ENCODE results near the gene ATP2B3. TPM values are rescaled to one million over a fixed set of nuclear protein-coding genes. Genes with fewer than 3 reads are reported as not detected.

ATP2B3 gene
- total RNA-seq, 4 donors from 2014 or later: 0.13 to 0.37 (median 0.31) TPM; not detected in 1

DNA sequence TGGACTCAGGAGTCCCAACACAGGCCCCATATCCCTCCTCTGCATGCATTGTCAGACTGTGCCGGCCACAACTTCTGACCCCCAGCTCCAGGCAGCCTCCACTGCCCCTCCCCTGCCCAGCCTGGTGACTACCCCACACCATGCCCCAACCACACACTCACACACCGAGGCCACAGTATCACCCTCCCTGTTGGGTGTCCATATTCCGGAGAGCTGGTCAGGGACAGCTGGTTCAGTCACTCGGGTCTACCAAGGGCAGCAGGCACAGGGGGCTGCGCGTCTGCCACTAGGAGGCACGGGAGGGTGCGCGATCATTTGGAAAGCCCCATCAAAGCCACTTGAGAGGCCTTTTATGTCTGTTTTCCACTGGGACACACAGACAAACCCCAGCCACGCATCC is 55.2 kb downstream of the ATP2B3 start:
- WGBS, 2 donors (ENCODE audit: low coverage in 1 of 2): no CpG with 5 or more reads among the region's 10 CpGs
- no peaks in the 10 kb centered on the region for H3K4me1 ChIP-seq
- no peak for TF ChIP-seq POLR2A (IDR thresholded peaks at IDR 0.05)
- TF ChIP-seq POLR2AphosphoS5 (IDR thresholded peaks at IDR 0.05): no peak
- TF ChIP-seq EP300 (IDR thresholded peaks at IDR 0.05): no peak
- TF ChIP-seq, protein P1, sequence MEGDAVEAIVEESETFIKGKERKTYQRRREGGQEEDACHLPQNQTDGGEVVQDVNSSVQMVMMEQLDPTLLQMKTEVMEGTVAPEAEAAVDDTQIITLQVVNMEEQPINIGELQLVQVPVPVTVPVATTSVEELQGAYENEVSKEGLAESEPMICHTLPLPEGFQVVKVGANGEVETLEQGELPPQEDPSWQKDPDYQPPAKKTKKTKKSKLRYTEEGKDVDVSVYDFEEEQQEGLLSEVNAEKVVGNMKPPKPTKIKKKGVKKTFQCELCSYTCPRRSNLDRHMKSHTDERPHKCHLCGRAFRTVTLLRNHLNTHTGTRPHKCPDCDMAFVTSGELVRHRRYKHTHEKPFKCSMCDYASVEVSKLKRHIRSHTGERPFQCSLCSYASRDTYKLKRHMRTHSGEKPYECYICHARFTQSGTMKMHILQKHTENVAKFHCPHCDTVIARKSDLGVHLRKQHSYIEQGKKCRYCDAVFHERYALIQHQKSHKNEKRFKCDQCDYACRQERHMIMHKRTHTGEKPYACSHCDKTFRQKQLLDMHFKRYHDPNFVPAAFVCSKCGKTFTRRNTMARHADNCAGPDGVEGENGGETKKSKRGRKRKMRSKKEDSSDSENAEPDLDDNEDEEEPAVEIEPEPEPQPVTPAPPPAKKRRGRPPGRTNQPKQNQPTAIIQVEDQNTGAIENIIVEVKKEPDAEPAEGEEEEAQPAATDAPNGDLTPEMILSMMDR (IDR thresholded peaks at IDR 0.05): no peak
- ATAC-seq: no peak
- H3K36me3 ChIP-seq: no peaks in the 10 kb centered on the region
- H3K4me3 ChIP-seq: no peak overlapping the region
- H3K27ac ChIP-seq: no peak overlapping the region
- H3K9me3 ChIP-seq: no peaks in the 10 kb centered on the region
- H3K27me3 ChIP-seq: no peaks in the 10 kb centered on the region

DNA sequence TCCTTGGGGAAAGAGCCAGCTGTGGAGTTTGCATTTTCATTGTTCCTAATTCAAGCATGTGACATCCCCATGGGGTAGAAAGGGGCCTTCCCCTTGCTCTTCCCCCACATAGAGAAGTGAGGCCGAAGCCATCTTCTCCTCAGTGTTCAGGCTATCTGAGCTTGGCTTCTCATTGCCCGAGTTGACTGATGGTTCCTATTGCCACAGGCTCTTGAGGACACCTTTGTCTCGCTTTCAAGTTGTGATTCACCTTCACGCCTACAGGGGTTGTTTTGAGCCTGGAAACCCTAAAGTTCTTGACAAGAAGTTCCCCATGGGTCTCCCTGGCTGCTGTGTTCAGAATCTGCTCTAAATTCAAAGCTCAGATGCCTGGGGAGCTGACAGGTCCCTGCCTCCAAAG is 56.5 kb downstream of the ATP2B3 start:
- no peak overlapping the region for H3K4me3 ChIP-seq
- WGBS, 2 donors (ENCODE audit: low coverage in 1 of 2): 80% methylated on average over 1 of the region's 4 CpGs; no CpG with 5 or more reads in 1 of the 2 donors
- H3K27ac ChIP-seq: no peak overlapping the region
- H3K36me3 ChIP-seq: no peaks in the 10 kb centered on the region
- no peak for ATAC-seq
- no peaks in the 10 kb centered on the region for H3K4me1 ChIP-seq
- no peak for TF ChIP-seq POLR2AphosphoS5 (IDR thresholded peaks at IDR 0.05)
- TF ChIP-seq POLR2A (IDR thresholded peaks at IDR 0.05): no peak
- no peak for TF ChIP-seq EP300 (IDR thresholded peaks at IDR 0.05)
- TF ChIP-seq, protein P1 (IDR thresholded peaks at IDR 0.05): no peak
- H3K27me3 ChIP-seq: no peaks in the 10 kb centered on the region
- H3K9me3 ChIP-seq: no peaks in the 10 kb centered on the region

DNA sequence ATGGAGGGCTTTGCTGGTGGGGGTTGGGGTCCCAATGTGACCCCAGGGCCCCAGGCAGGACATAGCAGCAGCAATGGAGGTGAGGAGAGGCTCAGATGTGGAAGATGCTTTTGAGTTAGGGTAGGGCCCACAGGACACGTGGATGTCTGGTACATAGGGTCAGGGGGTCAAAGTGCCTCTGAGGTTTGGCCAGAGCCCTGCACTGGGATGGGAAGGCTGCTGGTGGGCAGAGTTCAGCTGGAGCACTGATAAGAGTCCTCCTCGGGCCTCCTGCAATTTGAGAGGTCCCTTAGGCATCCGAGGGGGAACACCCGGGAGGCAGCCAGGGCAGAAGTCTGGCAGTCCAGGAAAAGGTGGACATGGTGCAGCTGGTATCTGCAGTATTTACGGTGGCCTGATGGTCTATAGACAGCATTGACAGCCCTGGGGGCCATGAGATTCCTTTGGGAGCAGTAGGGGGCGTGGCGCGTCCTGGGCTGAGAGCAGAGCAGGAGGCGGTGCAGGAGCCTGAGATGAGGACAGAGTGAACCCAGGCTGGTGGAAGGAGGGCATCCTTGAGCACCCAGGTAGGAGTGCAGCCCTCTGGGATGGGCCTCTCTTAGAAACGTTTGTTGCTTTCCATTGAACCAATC is 58.9 kb downstream of the ATP2B3 start:
- no peak for ATAC-seq
- Histone ChIP-seq H3K36me3 (no peaks in the 10 kb centered on the region), H3K9me3 (no peaks in the 10 kb centered on the region), H3K4me1 (no peaks in the 10 kb centered on the region), H3K27me3 (no peaks in the 10 kb centered on the region), H3K27ac (no peak overlapping the region), H3K4me3 (no peak overlapping the region)
- 40% methylated on average over 1 of the region's 10 CpGs; no CpG with 5 or more reads in 1 of the 2 donors for WGBS, 2 donors (ENCODE audit: low coverage in 1 of 2)
- TF ChIP-seq, protein P1 (IDR thresholded peaks at IDR 0.05): no peak
- TF ChIP-seq POLR2A (IDR thresholded peaks at IDR 0.05) (no peak), EP300 (IDR thresholded peaks at IDR 0.05) (no peak), POLR2AphosphoS5 (IDR thresholded peaks at IDR 0.05) (no peak)

DNA sequence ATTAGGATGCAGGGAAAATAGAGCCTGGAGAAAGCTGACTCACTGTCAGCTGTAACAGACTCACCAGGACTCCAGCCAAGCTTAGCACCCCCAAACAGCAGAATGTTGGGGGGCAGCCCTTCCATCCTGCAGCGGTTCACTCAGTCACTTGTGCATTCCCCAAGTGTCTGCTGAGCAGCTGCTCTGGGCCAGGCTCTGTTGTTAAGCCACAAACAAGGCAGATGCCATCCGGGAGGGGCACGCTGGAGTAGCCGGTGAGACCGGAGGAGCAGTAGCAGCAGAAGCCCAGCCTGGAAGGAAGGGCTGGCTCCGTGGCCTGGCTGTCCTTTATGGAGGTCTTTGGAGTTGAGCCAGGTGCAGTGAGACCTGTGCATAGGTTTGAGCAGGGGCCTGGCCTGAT is 59.5 kb downstream of the ATP2B3 start:
- TF ChIP-seq, protein P1 (IDR thresholded peaks at IDR 0.05): no peak
- TF ChIP-seq EP300 (IDR thresholded peaks at IDR 0.05) (no peak), POLR2A (IDR thresholded peaks at IDR 0.05) (no peak), POLR2AphosphoS5 (IDR thresholded peaks at IDR 0.05) (no peak)
- H3K27me3 ChIP-seq: no peaks in the 10 kb centered on the region
- no peaks in the 10 kb centered on the region for H3K9me3 ChIP-seq
- no peak overlapping the region for H3K4me3 ChIP-seq
- no peak overlapping the region for H3K27ac ChIP-seq
- H3K36me3 ChIP-seq: no peaks in the 10 kb centered on the region
- no peak for ATAC-seq
- 85% methylated on average over 2 of the region's 6 CpGs; no CpG with 5 or more reads in 1 of the 2 donors for WGBS, 2 donors (ENCODE audit: low coverage in 1 of 2)
- H3K4me1 ChIP-seq: no peaks in the 10 kb centered on the region

DNA sequence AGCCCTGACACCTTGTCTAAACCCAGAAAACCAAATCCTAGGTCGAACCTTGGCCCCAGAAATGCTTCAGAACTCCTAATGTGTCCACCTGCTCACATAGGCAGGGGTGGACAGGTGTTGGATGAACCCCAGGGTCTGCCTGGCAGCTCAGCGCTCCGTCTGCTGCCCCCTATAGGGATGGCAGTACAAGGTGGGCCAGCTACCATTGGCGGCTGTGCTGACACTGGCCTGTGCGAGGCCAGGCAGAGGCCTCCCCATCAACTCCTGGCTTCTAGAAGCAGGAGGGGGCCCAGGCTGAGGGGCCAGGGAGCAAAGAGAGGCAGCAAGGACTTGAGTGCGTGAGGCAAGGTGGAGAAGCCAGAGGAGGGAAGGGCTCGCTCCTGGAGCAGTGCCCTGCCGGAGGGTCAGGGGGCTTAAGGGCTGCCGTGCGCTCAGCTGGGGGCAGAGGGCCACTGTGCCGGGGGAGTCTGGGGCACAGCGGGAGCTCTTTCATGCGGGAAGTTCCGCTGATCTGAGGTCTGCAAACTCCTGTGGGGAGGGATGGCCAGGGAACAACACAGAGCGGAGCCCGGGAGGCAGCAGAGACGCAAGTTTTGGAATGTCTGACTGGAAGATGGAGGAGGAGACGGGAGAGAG is 60.9 kb downstream of the ATP2B3 start:
- Histone ChIP-seq H3K9me3 (no peaks in the 10 kb centered on the region), H3K27ac (no peak overlapping the region), H3K4me3 (no peak overlapping the region), H3K36me3 (no peaks in the 10 kb centered on the region), H3K27me3 (no peaks in the 10 kb centered on the region), H3K4me1 (no peaks in the 10 kb centered on the region)
- ATAC-seq: no peak
- TF ChIP-seq POLR2A (IDR thresholded peaks at IDR 0.05) (no peak), POLR2AphosphoS5 (IDR thresholded peaks at IDR 0.05) (no peak), EP300 (IDR thresholded peaks at IDR 0.05) (no peak)
- TF ChIP-seq, protein P1 (IDR thresholded peaks at IDR 0.05): no peak
- WGBS, 2 donors (ENCODE audit: low coverage in 1 of 2): 50 to 83% methylated on average over 1 to 2 of the region's 18 CpGs
